GM23338 (cell line): ENCODE measurements around the gene SLC25A3.
"Not testable (repeated sequence)": the region's sequence is repeated elsewhere in the genome, so short reads cannot be mapped to it uniquely, and the experiment has no call there.

ENCODE experiments used
- CREB1 ChIP-seq: fragments of 250-450 bp; sonication (Bioruptor Pico); IDR thresholded peaks from 2 replicates; pipeline ENCODE4 v1.5.0; 2020; ENCODE audit warnings: low read depth, mild to moderate bottlenecking, moderate library complexity
- EZH2 ChIP-seq: fragments of 200-600 bp; sonication (generic); IDR thresholded peaks from one replicate; pipeline ENCODE4 v1.8.0; 2017; ENCODE audit warnings: antibody characterized with exemption, mild to moderate bottlenecking, low read depth; ENCODE audit not compliant: unreplicated experiment
- EZH2phosphoT487 ChIP-seq: fragments of 200-600 bp; sonication (generic); IDR thresholded peaks from one replicate; pipeline ENCODE4 v1.8.1; 2018; ENCODE audit warnings: antibody characterized with exemption; ENCODE audit not compliant: unreplicated experiment
- POLR2AphosphoS5 ChIP-seq: IDR thresholded peaks from 2 replicates; pipeline ENCODE4 v1.6.1; 2016; ENCODE audit warnings: antibody characterized with exemption, low read depth
- STAT1 ChIP-seq: IDR thresholded peaks from one replicate; pipeline ENCODE4 v1.6.1; 2016; ENCODE audit warnings: antibody characterized with exemption; ENCODE audit not compliant: unreplicated experiment
- TF ChIP-seq, protein P1 (sequence below), 2 experiments: fragments of 200-600 bp in 1 of 2; sonication (generic) in 1 of 2; conservative IDR thresholded peaks; 2 replicates each; pipeline versions ENCODE4 v1.5.1 to v1.6.1; 2016 to 2017; ENCODE audit warnings: antibody characterized with exemption in 2 of 2, low read depth in 2 of 2, mild to moderate bottlenecking in 2 of 2, moderate library complexity in 1 of 2
- TF ChIP-seq, protein P2 (sequence below): IDR thresholded peaks from one replicate; pipeline ENCODE4 v1.6.1; 2018; ENCODE audit warnings: antibody characterized with exemption; ENCODE audit not compliant: unreplicated experiment

DNA sequence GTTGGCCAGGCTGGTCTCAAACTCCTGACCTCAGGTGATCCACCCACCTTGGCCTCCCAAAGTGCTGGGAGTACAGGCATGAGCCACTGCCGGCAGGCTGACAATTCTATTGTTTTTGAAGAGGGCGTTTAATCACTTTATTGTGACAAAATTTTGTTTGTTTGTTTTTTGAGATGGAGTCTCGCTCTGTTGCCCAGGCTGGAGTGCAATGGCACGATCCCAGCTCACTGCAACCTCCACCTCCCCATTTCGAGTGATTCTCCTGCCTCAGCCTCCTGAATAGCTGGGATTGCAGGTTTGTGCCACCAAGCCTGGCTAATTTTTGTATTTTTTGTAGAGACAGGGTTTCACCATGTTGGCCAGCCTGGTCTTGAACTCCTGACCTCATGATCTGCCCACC is 49.3 kb downstream of the SLC25A3 start:
- TF ChIP-seq, protein P1, sequence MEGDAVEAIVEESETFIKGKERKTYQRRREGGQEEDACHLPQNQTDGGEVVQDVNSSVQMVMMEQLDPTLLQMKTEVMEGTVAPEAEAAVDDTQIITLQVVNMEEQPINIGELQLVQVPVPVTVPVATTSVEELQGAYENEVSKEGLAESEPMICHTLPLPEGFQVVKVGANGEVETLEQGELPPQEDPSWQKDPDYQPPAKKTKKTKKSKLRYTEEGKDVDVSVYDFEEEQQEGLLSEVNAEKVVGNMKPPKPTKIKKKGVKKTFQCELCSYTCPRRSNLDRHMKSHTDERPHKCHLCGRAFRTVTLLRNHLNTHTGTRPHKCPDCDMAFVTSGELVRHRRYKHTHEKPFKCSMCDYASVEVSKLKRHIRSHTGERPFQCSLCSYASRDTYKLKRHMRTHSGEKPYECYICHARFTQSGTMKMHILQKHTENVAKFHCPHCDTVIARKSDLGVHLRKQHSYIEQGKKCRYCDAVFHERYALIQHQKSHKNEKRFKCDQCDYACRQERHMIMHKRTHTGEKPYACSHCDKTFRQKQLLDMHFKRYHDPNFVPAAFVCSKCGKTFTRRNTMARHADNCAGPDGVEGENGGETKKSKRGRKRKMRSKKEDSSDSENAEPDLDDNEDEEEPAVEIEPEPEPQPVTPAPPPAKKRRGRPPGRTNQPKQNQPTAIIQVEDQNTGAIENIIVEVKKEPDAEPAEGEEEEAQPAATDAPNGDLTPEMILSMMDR (conservative IDR thresholded peaks at IDR 0.05; ENCODE audit: low read depth in 2 of 2): not testable (repeated sequence)
- TF ChIP-seq EZH2phosphoT487; EZH2; CREB1 (CRISPR knock-in tag); POLR2AphosphoS5; STAT1: not testable (repeated sequence)
- TF ChIP-seq, protein P2, sequence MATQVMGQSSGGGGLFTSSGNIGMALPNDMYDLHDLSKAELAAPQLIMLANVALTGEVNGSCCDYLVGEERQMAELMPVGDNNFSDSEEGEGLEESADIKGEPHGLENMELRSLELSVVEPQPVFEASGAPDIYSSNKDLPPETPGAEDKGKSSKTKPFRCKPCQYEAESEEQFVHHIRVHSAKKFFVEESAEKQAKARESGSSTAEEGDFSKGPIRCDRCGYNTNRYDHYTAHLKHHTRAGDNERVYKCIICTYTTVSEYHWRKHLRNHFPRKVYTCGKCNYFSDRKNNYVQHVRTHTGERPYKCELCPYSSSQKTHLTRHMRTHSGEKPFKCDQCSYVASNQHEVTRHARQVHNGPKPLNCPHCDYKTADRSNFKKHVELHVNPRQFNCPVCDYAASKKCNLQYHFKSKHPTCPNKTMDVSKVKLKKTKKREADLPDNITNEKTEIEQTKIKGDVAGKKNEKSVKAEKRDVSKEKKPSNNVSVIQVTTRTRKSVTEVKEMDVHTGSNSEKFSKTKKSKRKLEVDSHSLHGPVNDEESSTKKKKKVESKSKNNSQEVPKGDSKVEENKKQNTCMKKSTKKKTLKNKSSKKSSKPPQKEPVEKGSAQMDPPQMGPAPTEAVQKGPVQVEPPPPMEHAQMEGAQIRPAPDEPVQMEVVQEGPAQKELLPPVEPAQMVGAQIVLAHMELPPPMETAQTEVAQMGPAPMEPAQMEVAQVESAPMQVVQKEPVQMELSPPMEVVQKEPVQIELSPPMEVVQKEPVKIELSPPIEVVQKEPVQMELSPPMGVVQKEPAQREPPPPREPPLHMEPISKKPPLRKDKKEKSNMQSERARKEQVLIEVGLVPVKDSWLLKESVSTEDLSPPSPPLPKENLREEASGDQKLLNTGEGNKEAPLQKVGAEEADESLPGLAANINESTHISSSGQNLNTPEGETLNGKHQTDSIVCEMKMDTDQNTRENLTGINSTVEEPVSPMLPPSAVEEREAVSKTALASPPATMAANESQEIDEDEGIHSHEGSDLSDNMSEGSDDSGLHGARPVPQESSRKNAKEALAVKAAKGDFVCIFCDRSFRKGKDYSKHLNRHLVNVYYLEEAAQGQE: not testable (repeated sequence)
